Measurements from ENCODE around the gene SLC25A13. TPM values are rescaled to one million over a fixed set of nuclear protein-coding genes. Genes with fewer than 3 reads are reported as not detected.

The SLC25A13 gene
- total and polyA plus RNA-seq, 2 of the 4 experiments (the other 2 are of a cell fraction): 7.4 to 11.7 TPM

GRCh38 chr7:96284240-96284639 lies 37.7 kb downstream of the SLC25A13 start:
- Histone ChIP-seq H4K20me1 (ENCODE audit: insufficient read depth, low read length) (0 out of 2 replicates have a peak, but pooled peaks cover 6% of the 10 kb centered on the region), H3K79me1 (ENCODE audit: low read depth in 1 of 2, low read length in 2 of 2) (peaks cover 22 to 23% of the 10 kb centered on the region in 2 experiments; a peak in 3 of 4 replicates), H3K9me1 (ENCODE audit: insufficient read depth, low read length) (peaks cover 6% of the 10 kb centered on the region; the same call in 1 of the 2 replicates), H3K9me3 (ENCODE audit: control insufficient read depth, insufficient read depth, low read length) (no peaks in the 10 kb centered on the region), H4K5ac (ENCODE audit: low read depth, low read length) (no peak overlapping the region), H2AFZ (replicated peaks; ENCODE audit: low read length, poor library complexity) (no peak overlapping the region), H3K4me2 (ENCODE audit: low read depth, low read length) (no peak overlapping the region), H4K8ac (ENCODE audit: low read depth in 2 of 2, low read length in 2 of 2) (no peak overlapping the region), H3K56ac (ENCODE audit: extremely low read depth, insufficient read depth, low read length) (no peak overlapping the region), H2BK5ac (ENCODE audit: low read depth, low read length, poor library complexity, severe bottlenecking) (no peak overlapping the region), H3K14ac (replicated peaks; ENCODE audit: low read depth, low read length) (no peak overlapping the region), H3K18ac (ENCODE audit: low read depth, low read length) (no peak overlapping the region), H2BK120ac (ENCODE audit: low read depth, low read length) (no peak overlapping the region), H2BK15ac (ENCODE audit: low read depth, low read length) (no peak overlapping the region), H3K23ac (ENCODE audit: low read depth, low read length) (no peak overlapping the region), H3K4me1 (ENCODE audit: control insufficient read depth, insufficient read depth, low read length) (no peaks in the 10 kb centered on the region), H3K36me3 (ENCODE audit: control insufficient read depth, insufficient read depth, low read length) (no peaks in the 10 kb centered on the region), H2AK5ac (ENCODE audit: low read depth, low read length) (no peak overlapping the region), H3K4ac (ENCODE audit: low read depth, low read length) (no peak overlapping the region), H4K91ac (ENCODE audit: insufficient read depth, low read depth, low read length) (no peak overlapping the region), H3K4me3 (ENCODE audit: insufficient read depth, low read depth, low read length) (no peak overlapping the region), H2BK20ac (ENCODE audit: low read depth, low read length) (no peak overlapping the region), H3K9ac (ENCODE audit: low read depth, low read length) (no peak overlapping the region), H2AK9ac (replicated peaks; ENCODE audit: low read depth, low read length, poor library complexity) (no peak overlapping the region), H3K27ac (ENCODE audit: insufficient read depth, low read length) (no peak overlapping the region), H3K27me3 (ENCODE audit: control insufficient read depth, insufficient read depth, low read length) (no peaks in the 10 kb centered on the region)
- CTCF ChIA-PET: interaction anchor here (0.6 kb wide), 1 partner anchor 98 kb away, joined by 5 read pairs; no protein-coding TSS in a partner anchor
- TF ChIP-seq MAFK (IDR thresholded peaks at IDR 0.05; ENCODE audit: low read depth, low read length) (0 out of 2 replicates have a peak, but pooled peaks have one; percentile 5), SMC3 (IDR thresholded peaks at IDR 0.05; ENCODE audit: low read depth, low read length) (no peak), MAZ (IDR thresholded peaks at IDR 0.05; ENCODE audit: borderline replicate concordance, low read depth, low read length) (no peak), FOS (IDR thresholded peaks at IDR 0.05; ENCODE audit: low read depth, low read length) (no peak), BHLHE40 (IDR thresholded peaks at IDR 0.05; ENCODE audit: low read depth, low read length) (no peak)
- ATAC-seq (ENCODE audit: low read depth) (no peak), DNase-seq (no peak)
- dilution Hi-C loops (cut with HindIII; ENCODE audit: low sequenced_read_pairs, unreplicated experiment) (no loop called here), intact Hi-C loops (cut with micrococcal nuclease) (no loop called here), in situ Hi-C loops (cut with MboI; ENCODE audit: low sequenced_read_pairs) (no loop called here)
- POLR2A ChIA-PET (ENCODE audit: unreplicated experiment): no interaction called here
- WGBS, 2 experiments (ENCODE audit: extremely low coverage in 2 of 2, insufficient read length in 1 of 2): no CpG with 5 or more reads among the region's 2 CpGs
- BruUV-seq (replicated peaks): no TSS peak

All from IMR-90 (cell line).